ENCODE results near the gene ZNF626. TPM values are rescaled to one million over a fixed set of nuclear protein-coding genes. Genes with fewer than 3 reads are reported as not detected.

ZNF626 gene
- total and polyA plus RNA-seq, 2 donors, result 10.0 to 17.2 TPM

Other genes starting within 250 kb of the ZNF626 start
- 28.2 TPM for gene ZNF737, start 95.8 kb downstream of the ZNF626 start, total RNA-seq
- gene ZNF737, start 95.8 kb downstream of the ZNF626 start, polyA plus RNA-seq, result 10.4 TPM
- 6.1 TPM for gene ZNF66, start 114.7 kb upstream of the ZNF626 start, total RNA-seq
- gene ZNF66, start 114.7 kb upstream of the ZNF626 start, polyA plus RNA-seq, result 2.8 TPM

Measured in thymus (tissue), 2 donors.